Islet of Langerhans (tissue), 1 donor: ENCODE data around the gene KRTAP12-1.

Source experiments
- FAIRE-seq: peaks from one replicate; lab custom pipeline; 2011; peaks lifted over from hg19 to GRCh38; lab: Jason Lieb, UNC

Gene KRTAP12-1

GRCh38 chr21:44681861-44682579 lies at the start of gene KRTAP12-1:
TSS of gene KRTAP12-1 (minus strand) at chr21:44682163. CDS start at chr21:44682123, 40 bp downstream.
- FAIRE-seq, result no peak

DNA sequence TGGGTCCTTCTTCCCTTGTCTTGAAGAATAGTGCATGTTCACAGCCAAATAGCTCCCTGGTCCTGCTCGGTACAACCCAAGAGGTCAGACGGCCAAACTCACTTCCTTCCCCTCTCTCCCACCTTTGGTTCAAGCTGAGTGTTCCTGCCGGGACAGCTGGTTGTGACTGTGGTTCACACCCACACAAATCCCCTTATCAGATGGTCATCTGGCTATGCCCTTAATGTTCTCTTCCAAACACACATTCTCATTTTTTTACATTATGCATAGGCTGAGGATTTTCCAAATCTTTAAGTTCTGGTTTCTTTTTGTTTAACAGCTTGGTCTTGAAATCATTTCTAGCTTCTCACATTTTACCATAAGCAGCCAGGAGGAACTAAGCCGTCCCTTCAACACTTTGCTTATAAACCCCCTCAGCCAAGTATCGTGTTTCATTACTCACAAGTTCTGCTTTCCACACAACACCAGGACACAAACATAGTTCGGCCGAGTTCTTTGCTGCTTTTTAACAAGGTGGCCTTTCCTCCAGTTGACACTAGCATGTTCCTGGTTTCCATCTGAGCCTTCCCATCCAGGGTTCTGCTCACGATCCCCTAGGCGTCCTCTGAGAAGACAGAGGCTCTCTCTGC lies 49.1 kb upstream of the KRTAP12-1 start:
- no peak for FAIRE-seq

- FAIRE-seq, result no peak
Measured at GRCh38 chr21:44730028-44730395, 48.0 kb upstream of the KRTAP12-1 start.

DNA sequence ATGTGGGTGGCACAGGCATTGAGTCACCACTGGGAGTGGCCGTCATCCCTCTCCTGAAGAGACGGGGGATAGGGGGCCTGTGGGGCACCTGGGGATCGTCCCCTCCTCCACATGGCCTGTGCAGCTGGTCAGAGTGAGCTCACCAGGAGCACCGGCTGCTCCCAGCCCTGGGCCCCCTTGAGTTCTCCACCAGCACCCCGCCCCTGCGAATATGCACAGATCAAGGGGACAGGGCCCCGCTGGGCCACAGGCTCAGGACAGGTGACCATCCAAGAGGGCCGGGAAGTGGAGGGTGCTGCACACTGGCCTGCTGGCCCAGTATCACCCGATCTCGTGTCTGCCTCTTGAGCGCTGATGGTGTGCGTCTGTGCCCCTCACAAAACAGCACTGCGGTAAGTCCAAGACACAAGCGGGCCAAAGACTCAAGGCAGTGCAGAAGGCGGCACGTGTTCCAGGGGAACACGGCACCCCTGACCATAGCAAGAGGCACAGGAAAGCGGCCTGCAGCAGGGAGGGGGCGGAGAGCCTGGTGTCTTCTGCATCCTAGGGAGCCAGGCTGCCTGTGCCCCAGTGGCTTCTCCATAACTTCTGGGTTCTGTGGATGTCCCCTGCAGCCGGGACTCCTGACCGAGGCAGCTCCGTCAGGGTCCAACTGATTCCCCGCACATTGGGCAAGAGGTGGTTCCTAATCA lies 47.5 kb upstream of the KRTAP12-1 start:
- no peak for FAIRE-seq

GRCh38 chr21:44728716-44729115 lies 46.8 kb upstream of the KRTAP12-1 start:
- no peak for FAIRE-seq

DNA sequence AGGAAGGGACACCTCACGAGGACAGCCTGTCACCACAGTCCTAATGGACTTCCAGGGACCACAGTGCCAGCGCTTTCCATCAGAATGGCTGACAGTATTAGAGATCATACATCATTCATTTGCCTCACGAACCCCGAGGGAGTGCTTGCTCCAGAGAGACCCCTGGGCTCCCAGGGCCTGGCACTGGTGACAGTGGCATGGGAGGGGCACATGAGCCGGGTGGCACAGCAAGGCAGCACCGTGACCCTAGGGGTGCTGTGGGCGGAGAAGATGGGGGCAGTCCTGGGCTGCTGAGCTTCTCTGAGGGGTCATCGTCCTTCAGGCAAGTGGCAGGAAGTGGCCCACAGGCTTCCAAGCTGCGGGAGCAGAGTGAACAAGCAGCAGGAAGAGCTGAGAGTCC lies 45.8 kb upstream of the KRTAP12-1 start:
- FAIRE-seq, result no peak

- FAIRE-seq, result no peak
Measured at GRCh38 chr21:44727321-44727720, 45.4 kb upstream of the KRTAP12-1 start.

GRCh38 chr21:44726826-44727225 lies 44.9 kb upstream of the KRTAP12-1 start:
- no peak for FAIRE-seq

- FAIRE-seq, result no peak
Measured at GRCh38 chr21:44724926-44725325, 43.0 kb upstream of the KRTAP12-1 start.

GRCh38 chr21:44724196-44724595 lies 42.2 kb upstream of the KRTAP12-1 start:
- FAIRE-seq, result no peak

DNA sequence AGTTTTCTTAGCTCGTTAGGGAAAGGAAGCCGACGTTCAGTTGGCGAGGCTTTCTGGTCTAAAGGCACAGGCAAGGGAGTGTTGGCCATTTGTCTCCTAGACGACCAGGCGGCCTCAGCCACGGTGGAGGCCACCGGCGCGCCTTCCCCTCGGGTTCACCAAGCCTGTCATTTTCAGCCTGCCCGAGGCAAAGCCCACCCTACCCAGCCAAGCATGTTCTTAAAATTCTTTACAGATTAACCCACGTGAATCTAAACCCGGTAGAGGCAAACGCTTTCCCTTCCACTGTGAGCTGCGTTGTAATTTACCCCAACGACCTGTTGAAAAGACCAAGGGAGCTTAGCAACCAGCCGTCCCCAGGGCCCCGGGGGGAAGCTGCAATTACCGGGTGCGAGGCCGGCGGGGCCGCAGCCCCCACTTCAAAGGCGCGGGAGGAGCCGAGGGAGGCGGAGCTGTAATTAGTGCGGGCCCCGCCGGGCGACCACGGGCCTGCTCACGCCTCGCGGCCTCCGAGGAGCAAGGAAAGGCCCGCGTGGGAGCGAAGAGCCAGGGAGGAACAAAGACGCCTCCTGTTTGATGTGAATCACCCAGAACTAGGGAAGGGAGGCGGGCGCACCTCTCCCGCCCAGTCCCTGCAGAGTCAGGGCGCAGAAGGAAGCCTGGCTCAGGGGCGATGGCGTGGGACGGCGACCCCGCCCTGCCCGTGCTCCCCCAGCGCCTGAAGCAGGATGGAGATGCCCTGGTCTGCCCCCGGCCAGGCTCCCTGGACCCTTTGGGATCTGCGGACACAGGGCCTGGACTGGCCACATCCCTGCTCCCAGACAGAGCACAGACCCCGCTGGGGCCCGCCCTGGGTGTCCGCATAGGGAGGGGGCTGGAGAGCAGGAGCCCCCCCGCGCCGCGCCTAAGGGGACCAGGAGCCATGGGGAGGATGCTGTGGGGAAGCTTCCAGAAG lies 41.5 kb upstream of the KRTAP12-1 start:
- no peak for FAIRE-seq

DNA sequence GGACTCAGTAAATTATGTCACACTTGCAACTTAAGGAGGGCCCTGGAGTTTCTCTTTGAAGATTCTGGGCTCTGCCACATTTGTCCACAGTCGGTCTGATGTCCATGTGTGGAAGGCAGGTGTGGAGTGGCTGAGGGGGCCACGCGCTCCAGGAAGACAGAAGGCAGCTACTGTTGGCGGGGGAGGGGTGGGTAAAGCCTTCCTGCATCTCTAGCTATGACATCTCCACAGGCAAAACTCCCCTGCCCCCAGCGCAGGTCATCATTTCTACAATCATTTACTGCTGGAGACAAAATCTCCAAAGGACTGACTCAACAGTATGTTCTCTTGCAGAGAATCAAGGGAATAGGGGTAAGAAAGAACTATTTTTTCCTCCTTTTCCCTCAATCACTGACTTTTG lies 40.8 kb upstream of the KRTAP12-1 start:
- no peak for FAIRE-seq

DNA sequence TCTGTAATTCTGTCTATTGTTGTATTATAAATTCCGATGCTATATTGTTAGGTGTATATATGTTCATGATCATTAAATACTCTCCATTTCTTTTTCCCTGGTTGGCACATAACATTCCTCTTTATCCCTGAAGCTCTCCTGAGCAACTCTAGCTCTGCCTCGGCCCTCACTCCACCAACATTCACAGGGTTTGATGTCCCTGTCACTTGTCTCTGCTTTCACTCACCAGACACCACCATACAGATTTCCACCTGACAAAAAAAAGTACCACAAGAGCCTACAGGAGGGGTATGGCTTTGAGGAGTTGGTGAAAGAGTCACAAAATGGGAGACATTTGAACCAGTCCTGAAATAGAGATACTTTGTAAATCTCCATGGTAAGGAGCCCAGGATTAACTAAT lies 38.2 kb upstream of the KRTAP12-1 start:
- no peak for FAIRE-seq

DNA sequence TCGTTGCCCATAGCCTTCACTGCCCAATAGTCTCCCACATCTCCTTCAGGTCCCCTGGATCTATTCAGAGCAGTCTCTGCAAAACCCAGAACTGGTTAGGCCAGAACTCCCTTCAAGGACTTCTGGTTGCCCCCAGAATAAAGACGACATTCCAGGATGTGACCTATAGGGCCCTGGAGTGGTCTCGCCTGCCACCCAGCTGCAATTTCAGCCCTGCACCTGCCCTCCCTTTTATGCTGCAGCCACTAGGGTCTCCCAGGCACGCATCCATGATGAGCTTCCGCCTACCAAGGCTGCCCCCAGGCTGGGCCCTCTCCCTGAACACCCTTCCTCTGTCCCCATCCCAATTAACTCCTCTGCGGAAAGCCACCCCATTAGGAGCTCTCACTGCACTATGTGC lies 36.6 kb upstream of the KRTAP12-1 start:
- FAIRE-seq, result no peak

- no peak for FAIRE-seq
Measured at GRCh38 chr21:44718093-44718492, 36.1 kb upstream of the KRTAP12-1 start.

GRCh38 chr21:44716984-44717383 lies 35.0 kb upstream of the KRTAP12-1 start:
- no peak for FAIRE-seq

DNA sequence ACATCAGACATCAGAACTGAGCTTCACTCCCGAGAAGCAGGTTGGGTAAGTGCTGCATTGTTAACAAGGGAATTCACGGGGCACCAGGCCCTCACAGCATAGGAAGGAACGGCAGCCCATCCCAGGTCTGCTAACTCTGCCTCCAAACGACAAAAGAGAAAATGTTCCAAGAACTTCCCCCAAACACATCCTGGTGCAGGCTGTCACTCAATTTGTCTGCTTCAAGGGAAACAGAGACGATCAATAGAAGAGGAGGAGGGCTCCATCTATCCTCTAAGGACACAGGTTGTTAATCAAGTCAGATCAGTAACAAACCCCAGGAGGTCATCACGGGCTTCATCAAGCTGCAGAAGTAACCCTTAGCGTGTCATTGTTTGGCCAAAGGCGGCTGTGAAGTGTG lies 32.9 kb upstream of the KRTAP12-1 start:
- FAIRE-seq, result no peak

GRCh38 chr21:44713846-44714245 lies 31.9 kb upstream of the KRTAP12-1 start:
- FAIRE-seq, result no peak

- FAIRE-seq, result no peak
Measured at GRCh38 chr21:44713130-44713529, 31.2 kb upstream of the KRTAP12-1 start.

DNA sequence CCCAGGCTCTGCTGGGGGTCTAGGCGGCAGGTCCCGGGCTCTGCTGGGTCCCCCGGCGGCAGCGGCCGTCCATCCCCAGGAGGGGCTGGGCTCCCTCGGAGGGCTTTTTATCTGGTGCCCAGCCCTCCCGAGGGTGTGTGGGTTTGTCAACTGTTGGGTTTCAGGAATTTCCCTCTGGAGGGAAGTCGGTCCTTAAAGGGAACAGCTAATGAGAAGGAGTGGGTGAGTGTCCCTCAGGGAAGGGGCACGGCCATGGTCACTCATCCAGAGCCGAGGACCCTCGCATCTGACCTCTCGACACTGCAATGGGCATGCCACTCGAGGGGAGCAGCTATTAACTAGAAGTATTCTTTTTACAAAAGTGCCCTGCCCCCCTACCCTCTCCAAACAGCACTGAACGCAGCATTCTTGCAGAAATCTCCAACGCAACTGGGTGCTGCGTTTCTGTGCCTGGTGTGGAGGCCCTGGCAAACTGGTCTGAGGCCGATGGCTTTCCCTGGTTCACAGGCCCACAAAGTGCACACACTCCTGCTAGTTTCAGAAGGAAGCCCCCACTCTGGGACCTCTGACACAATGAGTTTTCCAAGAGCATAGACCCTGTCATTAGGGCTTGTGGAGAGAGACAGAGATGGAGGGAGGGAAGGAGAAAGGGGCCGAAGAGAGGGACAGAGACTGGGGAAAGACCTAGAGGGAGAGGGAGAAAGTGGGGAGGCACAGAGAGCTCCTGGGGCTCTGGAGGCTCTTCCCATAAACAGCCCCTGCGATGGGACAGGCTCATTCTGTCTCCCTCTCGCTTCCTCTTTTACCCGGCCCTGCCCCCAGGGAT lies 30.5 kb upstream of the KRTAP12-1 start:
- no peak for FAIRE-seq
